HG03354 (cell line): ENCODE measurements around the gene PEAR1.

Experiments used
- ATAC-seq: cut with Tn5 transposase; IDR thresholded peaks from one replicate; pipeline ENCODE4 v1.9.1; 2021; ENCODE audit warnings: mild to moderate bottlenecking; ENCODE audit not compliant: unreplicated experiment, poor library complexity, severe bottlenecking

The PEAR1 gene

DNA sequence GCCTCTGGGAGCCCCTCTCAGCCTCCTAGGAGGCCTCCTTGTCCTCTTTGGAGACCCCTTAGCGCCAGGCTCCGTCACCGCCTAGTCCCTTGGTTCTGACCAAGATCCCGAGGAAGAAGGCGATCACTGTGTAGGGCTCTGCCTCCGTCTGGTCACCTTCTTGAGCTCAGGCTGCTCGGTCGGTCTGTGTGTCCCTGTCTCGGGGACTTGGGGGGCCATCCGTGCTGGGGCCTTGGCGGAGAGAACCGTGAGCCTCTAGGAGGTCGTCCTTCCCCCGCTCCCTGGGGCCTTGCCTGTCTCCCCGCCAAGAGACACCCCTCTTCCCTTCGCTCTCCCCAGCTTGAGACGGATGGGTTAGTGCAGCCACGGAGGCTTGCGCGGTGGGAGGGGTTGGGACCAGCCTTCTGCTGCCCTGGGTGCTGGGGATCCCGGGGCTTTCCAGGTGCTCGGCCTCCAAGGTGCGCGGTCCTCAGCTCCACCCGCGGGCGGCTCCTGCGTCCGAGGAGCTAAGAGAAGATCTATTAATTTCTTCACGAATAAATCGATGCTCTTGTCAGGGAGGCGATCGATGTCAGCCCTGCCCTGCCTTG lies 33.9 kb upstream of the PEAR1 start:
- ATAC-seq = no peak

DNA sequence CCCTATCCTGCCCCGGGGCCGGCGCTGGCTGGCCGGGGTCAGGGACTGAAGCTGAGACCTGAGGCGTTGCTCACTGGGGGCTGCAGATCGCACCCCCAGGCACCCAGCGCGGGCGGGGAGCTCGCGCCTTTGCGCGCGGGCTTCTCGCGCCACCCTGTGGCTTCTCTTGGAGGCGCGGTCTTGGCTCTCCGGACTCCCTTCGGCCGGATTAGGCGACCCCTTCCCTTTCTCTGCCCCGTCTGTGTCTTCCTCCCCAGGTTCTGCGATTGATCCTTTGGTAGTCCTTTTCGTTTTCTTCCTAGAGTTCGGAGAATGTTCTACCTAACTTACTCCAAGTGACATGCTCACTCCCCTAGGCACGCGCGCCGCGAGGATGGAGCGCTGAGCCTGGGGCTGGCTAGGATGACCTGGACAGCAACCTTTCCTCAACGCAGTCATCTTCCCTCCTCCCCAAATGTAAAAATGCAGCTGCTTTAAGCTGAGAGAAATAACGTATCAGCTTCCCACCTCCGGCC lies 33.3 kb upstream of the PEAR1 start:
- peak; percentile 47 for ATAC-seq

DNA sequence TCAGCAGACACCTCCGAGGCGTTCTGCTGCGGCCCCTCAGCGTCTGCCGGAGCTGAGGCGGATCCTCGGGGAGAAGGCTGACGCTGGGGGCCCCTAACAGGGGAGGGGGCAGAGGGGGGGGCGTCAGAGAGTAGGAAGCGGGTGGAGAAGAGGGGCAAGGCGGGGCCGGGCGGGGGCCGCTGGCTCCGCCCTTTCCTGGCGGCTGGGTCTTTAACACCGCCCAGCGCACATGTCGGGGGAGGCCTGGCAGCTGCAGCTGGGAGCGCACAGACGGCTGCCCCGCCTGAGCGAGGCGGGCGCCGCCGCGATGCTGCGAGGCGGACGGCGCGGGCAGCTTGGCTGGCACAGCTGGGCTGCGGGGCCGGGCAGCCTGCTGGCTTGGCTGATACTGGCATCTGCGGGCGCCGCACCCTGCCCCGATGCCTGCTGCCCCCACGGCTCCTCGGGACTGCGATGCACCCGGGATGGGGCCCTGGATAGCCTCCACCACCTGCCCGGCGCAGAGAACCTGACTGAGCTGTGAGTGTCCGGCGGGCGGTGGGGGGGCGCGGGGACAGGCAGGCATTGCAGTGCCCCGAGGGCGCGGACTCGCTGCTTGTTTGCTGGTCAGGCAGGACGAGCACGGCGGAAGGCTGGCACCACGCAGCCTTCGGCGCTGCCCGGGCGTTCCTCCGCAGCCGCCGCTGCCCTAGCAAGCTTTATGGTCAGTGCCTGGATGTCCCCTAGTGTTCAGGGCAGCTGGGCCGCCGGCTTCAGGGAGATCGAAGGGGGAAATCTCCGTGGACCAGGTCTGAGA lies 32.7 kb upstream of the PEAR1 start, which contains the start of gene NTRK1:
Gene NTRK1 (plus strand): TSS at position 238 of the 796 bp plus-strand sequence. CDS start 70 bp downstream, at position 308.
- ATAC-seq = no peak

DNA sequence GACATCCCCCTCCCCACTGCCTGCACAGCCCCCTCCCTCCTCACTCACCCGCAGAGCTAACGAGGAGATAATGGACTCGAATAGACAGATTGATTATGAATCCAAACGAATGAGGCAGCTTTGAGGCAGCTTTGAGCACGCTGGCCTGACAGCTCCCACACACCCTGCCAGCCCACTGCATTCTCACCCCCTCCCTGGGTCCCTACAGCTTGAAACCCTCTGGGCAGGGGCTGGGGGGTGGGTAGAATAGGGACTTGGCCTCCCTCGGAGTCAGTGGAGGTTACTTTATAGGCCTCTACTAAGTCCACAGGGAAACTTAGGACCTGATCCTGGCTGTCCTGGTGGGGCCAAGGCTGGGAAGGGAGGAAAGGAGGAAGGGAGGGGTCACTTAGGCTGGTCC lies 30.9 kb upstream of the PEAR1 start:
- no peak for ATAC-seq

DNA sequence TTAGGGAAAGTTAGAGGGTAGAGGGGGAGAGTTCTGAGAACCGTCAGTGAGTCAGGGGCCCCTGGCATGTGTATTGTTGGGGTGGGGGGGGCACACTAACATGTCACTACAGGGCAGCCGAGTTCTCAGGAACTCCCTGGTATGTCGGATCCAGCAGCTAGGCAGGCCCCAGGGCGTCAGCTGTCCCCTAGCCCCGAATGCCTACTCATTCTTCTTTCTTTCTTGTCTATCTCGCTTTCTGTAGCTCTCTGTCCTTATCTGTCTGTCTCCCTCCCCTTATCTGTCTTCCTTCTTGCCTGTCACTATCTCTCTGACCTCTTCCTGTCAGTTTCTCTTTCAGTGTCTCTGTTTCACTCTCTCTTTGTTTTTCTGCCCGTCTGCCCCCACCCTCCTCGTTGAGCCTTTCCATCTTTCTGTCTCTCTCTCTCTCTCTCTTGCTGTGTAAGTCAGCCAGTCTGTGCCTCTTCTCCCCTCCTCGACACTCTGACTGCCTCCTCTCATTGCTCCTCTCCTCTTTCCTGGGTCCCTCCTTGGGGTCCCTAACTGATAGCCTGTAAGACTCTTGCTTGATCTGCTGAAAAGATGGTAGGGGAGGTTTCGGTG lies 30.4 kb upstream of the PEAR1 start:
- no peak for ATAC-seq

DNA sequence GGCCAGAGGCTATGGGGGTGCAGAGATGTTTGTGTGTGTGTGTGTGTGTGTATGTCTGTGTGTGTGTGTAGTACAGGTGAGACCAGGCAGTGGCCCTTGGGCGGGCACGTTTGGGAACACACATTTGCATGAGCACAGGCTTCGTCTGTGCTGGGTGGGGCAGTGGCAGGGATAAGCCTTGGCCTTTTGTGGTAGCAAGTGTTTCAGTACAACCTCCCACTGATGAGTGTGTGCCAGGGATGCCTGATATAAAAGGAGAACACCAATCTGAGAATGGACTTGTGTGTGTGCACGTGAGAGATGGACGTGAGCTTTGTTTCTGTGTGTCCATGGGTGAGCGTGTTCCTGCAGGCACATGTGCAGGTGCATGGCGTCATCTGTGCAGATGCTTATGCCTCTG lies 29.9 kb upstream of the PEAR1 start:
- ATAC-seq = no peak

DNA sequence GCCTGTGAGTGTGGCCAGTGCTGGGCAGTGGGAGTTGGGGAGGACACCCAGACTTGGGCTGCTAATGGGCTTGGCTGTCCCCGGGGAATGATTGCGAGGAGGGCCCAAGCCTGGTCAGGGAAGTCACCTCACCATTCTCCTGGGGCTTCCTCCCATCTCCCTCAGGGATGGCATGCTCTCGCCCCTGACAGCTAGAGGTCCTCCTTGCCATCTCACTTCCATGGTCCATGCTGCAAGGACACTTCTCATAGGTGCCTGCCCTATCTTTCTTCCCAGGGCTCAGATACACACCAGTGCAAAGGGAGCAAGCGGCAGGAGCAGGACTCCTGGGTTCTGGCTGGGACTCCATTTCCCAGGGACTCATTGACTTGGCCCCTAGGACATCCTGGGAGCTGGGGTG lies 28.7 kb upstream of the PEAR1 start:
- ATAC-seq = no peak

DNA sequence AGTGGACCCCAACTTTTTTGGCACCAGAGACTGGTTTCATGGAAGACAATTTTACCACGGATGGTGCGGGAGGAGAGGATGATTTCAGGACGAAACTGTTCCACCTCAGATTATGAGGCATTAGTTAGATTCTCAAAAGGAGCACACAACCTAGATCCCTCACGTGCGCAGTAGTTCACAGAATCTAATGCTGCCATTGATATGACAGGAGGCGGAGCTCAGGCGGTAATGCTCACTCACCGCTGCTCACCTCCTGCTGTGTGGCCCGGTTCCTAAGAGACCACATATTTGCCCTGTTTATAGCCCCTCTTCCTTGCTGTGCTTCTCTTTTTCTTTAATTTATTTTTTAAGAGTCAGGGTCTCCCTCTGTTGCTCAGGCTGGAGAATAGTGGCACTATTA lies 28.3 kb upstream of the PEAR1 start:
- ATAC-seq = no peak

DNA sequence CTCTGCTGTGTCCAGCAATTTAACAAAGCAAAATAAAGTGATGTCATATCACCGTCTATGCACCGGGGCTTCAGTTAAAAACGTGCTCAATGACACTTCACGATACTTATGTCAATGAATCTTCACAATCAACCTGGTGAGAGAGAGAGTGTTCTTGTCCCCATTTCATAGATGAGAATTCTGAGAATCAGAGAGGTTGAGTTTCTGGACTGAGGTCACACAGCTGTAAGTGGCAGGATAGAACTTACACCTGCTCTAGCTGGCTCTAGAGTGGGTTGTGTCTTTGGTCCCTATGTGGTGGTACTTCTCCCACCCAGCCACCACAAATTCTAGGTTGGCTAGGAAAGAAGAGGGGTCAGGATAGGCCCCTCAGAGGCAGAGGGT lies 27.7 kb upstream of the PEAR1 start:
- ATAC-seq = no peak

DNA sequence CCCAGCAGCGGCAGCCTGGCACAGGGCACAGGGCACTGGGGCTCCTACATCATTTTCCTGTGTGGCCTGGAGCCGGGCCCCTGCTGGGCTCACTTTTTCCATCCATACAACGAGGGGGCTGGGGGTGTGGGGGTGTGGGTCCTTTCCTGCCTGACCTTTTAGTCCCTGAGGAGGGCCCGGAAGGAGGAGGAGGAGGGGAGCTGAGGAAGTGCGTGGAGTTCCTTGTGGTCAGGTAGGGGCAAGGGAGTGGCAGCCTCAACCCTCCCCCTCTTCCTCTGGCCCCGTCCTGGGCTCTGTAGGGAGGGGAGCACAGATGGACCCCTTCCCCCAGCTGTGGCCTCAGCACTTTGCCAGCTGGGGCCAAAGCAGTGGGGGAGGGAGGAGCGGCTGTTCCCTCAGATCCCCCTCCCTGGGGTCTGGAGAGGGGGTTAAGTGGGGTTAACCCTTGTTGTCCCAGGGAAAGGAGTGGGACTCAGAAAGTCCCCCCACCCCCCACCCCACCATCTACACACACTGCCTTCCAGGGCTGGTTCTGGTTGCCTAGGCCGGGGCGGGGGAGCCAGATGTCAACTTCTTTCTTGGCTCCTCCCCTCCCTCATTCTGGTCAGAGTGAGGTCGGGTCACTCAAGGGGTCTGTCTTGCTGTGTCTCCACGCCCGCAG lies 27.1 kb upstream of the PEAR1 start:
- no peak for ATAC-seq

DNA sequence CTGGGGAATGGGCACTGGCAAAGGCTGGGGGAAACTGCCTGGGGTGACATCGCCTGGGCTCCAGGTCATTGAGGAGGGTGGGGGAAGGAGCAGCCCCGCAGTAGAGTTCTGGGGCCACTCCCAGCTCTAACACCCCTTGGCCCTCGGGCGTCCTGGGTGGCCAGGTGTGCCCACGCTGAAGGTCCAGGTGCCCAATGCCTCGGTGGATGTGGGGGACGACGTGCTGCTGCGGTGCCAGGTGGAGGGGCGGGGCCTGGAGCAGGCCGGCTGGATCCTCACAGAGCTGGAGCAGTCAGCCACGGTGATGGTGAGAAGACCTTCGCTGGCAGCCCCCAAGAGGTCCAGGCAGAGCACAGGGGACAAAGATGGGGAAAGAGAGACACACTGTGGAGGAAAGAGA lies 25.2 kb upstream of the PEAR1 start:
- ATAC-seq = no peak

DNA sequence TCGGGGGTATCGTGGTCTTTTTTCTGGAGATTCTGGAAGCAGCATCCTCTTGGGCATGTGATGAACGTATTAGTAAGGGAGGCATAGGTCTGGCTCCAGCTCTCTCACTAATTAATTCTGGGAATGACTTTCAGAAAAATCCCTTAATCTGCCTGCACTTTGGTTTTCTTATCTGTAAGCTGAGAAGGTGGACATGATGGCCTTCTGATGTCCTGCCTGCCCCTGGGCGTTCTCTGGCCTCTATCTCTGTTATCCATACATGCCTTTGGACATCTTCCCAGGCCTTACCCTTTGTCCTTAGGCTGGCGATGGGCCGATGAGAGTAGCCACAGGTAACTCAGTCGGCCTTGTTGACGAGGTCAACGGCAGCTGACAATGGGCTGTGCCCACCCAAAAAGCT lies 24.1 kb upstream of the PEAR1 start:
- no peak for ATAC-seq

DNA sequence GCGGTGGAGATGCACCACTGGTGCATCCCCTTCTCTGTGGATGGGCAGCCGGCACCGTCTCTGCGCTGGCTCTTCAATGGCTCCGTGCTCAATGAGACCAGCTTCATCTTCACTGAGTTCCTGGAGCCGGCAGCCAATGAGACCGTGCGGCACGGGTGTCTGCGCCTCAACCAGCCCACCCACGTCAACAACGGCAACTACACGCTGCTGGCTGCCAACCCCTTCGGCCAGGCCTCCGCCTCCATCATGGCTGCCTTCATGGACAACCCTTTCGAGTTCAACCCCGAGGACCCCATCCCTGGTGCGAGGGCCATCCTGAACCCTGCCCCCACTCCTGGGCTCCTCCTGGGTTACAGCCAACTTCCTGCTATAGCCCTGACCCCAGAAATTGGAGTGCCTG lies 19.9 kb upstream of the PEAR1 start:
- no peak for ATAC-seq

DNA sequence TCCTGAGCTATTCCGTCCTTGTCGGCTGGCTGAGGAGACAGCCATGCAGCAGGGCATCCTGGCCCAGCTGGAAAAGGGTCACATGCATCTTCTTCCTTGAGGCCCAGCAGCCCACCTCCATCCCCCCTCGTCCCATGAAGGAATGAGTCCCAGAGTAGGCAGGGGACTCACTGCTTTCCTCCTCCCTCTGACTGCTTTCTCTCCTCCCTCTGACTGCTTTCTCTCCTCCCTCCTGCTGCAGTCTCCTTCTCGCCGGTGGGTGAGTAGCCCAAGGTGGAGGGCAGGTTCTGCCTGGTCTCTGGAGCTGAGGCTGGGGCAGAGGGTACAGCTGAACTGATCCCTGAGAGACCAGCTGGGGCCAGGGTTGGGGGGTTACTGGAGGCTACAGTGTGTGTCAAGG lies 19.4 kb upstream of the PEAR1 start:
- no peak for ATAC-seq

DNA sequence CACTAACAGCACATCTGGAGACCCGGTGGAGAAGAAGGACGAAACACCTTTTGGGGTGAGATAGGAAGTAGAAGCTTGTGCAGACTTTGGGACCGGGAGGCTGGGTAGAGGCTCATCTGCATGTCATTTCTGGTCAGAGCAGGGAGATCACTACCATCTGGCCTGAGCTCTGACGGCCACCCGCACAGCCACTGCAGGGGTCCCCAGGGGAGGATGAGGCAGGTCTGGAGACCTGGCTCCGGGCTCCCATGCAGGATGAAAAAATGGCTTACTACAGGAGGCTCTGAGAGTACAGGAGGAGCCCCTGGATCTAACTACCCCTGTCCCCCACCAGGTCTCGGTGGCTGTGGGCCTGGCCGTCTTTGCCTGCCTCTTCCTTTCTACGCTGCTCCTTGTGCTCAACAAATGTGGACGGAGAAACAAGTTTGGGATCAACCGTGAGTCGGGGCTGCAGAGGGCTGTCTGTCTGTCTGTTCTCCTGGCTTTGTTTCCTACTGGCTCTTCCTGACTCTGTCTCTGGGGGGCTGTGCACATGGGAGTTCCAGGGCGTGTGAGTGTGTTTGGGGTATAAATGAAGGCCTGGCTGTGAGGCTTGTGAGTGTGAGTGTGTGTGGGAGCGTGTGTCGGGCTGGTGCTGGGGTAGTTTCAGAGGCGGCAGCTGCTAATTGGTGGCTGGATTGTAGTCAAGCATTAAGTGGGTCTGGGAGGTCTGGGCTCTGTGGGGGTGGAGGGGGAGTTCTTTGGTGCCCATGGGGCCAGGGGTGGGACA lies 18.8 kb upstream of the PEAR1 start:
- ATAC-seq = no peak

DNA sequence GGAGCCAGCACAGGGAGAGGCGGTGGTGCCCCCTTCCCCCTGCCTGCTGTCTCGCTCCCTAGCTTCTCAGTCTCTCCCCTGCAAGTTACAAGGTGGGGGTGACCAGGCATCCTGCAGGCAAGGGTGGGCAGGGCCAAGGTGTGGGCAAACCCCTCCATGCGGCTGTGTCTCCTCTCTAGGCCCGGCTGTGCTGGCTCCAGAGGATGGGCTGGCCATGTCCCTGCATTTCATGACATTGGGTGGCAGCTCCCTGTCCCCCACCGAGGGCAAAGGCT lies 18.2 kb upstream of the PEAR1 start:
- ATAC-seq = no peak

DNA sequence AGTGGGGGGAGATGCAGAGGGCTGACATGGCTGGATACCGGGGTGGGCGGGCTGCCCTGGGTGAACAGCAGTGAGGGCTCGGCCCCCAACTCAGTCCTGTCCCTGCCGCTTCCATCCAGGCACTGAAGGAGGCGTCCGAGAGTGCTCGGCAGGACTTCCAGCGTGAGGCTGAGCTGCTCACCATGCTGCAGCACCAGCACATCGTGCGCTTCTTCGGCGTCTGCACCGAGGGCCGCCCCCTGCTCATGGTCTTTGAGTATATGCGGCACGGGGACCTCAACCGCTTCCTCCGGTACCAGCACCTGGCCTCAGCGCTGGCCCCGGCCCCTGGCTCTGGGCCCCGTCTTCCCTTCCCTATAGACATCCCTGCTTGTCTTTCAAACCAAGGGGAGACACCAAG lies 17.2 kb upstream of the PEAR1 start:
- ATAC-seq = no peak

DNA sequence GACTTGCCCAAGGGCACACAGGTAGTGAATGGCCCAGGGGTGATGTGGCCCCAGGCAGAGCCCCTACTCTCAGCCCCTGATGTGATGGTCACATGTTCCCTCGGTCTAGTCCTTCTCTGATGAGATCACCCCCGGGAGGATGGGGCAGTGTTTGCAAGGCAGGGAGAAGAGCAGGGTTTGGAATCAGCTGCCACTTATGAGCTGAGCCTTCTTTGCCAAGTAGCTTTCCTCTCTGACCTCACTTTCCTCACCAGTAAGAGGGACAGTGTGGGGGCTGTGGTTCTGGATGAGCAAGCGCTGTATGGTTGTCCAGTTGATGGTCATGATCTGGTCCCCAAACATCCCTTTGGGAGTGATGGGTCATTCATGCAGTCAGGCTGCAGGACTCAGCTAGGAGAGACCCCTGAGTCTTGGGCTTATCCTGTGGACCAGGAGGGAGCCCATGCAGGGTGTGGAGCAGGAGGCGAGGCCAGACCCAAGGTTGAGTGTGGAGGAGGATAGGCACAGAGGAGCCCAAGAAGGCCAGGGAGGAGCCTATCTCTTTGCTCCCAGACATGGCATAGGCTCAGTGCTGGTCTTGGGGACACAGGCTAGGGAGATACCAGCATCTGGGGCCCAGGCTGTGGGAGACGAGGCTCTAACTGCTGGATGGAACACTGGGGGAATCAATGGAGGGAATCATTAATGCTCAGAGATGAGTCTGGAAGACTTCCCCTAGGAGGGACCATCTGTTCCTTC lies 15.9 kb upstream of the PEAR1 start:
- no peak for ATAC-seq

DNA sequence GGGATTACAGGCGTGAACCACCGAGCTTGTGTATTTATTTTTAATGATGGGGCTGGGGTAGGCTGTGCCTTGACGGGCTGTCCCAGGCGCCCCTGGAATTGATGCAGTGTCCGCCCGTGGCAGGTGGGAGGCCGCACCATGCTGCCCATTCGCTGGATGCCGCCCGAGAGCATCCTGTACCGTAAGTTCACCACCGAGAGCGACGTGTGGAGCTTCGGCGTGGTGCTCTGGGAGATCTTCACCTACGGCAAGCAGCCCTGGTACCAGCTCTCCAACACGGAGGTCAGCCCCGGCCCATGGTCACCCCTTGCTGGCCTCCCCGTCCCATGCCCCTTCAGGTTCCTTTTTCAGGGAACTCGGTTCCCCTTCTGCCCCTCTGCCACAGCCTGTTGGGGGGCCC lies 13.6 kb upstream of the PEAR1 start:
- no peak for ATAC-seq
